DMS 273 (cell line): ENCODE measurements around the gene ST7.
"Not testable (repeated sequence)": the region's sequence is repeated elsewhere in the genome, so short reads cannot be mapped to it uniquely, and the experiment has no call there.

ENCODE experiments used
- DNase-seq: peaks from one replicate; lab custom pipeline; 2025; ENCODE audit not compliant: unreplicated experiment; lab: John Stamatoyannopoulos, UW

ST7 gene

GRCh38 chr7:117090791-117091190 lies 137.5 kb downstream of the ST7 start:
- peak; percentile 82 for DNase-seq

DNA sequence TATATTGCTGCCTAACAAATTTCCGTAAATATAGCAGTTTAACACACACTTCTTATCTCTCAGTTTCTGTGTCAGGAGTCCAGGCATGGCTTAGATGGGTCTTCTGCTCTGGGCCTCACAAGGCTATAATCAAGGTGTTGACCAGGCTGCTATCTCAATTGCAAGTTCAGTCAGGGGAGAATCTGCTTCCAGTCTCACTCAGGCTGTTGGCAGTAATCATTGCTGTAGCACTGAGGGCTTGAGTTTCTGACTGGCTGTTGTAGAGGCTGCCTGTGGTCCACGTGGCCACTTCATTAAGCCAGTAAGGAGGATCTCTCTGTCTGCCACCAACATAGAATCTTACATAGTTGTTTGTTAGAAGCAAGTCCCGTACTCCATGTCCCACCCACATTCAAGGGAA lies 138.4 kb downstream of the ST7 start:
- peak; percentile 57 for DNase-seq

GRCh38 chr7:117092785-117093184 lies 139.5 kb downstream of the ST7 start:
- DNase-seq = peak; percentile 83

DNA sequence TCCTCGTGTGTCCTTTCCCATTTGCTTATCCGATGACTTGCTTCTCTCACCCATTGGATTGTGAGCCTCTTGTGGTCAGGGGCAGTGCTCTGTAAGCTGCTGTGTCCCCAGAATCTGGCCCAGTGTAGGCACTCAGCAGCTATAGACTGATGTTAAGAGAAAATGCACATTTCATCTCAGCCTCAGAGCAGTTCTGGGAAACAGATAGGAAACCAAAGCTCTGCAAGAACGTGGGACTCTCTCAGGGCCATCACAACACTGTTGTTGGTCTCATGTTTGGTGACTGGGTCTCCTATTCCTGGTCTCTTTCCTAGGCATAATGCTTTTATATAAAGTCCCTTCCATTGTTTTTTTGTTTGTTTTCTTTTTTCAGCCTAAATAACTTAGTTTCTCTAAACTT lies 141.2 kb downstream of the ST7 start:
- DNase-seq = no peak

DNA sequence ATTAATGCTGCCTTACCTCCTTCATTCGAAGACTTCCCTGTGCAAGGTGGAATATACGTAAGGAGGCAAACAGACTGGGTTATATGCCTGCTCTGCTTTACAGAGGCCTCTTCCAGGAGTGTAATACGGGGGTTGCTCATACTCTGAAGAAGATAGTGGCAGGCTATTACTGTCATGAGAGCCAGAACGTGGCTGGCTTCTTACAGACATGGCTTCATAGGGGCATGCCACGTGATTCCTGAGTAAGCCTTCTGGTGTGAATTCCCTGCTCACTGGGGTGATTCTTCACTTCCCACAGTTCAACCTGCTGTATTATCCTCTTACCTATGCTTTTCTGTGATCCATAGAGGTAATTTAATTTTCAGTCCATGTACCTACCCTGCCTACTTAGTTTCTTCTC lies 141.8 kb downstream of the ST7 start:
- no peak for DNase-seq

- DNase-seq = no peak
Observed at GRCh38 chr7:117096330-117096729, 143.0 kb downstream of the ST7 start.

GRCh38 chr7:117096942-117097341 lies 143.6 kb downstream of the ST7 start:
- DNase-seq = no peak

DNA sequence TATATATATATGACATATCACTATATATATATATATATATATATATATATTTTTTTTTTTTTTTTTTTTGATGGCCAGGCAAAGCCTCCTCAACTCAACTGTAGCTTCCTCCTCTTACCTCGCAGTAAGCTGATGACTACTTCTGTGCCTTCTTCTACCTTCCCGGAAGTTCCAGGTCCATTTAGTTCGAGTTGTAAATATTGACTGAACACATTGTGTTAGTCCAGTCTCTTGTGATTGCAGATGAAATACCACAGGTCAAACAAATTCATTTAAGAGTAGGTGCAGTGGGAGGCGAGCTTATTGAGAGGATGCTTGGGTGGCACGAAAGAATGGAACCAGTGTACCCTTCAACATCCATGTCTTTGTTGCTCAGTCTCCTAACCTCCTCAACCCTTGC lies 144.6 kb downstream of the ST7 start:
- no peak for DNase-seq

- DNase-seq = no peak
Observed at GRCh38 chr7:117098457-117098856, 145.2 kb downstream of the ST7 start.

DNA sequence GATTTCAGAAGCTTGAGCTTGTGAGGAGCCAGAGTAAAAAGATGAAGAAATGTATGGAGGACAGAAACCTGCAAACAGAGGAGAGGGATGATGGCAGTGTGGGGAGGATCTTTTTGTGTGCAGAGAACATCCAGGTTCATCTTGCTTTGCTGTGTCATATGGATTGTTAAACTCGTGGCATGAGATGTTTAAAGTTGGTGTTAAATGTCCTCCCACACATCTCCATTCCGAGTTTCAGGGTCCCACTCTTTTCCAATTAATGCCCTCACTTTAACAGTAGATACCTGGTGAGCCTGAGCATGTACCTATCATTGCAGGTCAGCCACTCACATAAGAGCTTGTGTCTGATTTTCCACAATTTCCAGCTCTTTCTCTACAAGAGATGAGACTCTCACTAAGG lies 147.7 kb downstream of the ST7 start:
- no peak for DNase-seq

GRCh38 chr7:117110480-117111315 lies 157.4 kb downstream of the ST7 start:
- DNase-seq = peak; percentile 50

GRCh38 chr7:117111535-117111934 lies 158.2 kb downstream of the ST7 start:
- peak; percentile 73 for DNase-seq

- peak; percentile 57 for DNase-seq
Observed at GRCh38 chr7:117112640-117113039, 159.3 kb downstream of the ST7 start.

DNA sequence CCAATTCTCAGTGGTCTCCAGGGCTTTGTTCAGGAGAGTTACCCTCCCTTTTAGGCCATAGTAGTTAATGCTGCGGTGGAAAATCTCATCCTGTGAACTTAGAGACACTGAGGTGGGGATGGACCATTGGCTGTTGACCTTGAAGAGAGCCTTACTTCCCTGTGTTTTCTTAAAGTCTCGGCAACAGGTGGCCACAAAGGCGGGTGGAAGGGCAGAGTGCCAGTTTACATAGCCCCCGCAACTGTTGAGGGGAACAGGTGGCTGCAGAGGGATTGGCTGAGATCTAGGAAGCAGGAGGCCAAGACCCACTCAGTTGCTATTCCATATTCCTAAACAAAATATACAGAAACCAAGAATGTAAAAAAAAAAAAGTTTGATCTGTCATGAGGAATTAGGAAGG lies 160.6 kb downstream of the ST7 start:
- peak; percentile 95 for DNase-seq

GRCh38 chr7:117114272-117114671 lies 161.0 kb downstream of the ST7 start:
- peak; percentile 78 for DNase-seq

GRCh38 chr7:117116211-117116610 lies 162.9 kb downstream of the ST7 start:
- DNase-seq = peak; percentile 75

GRCh38 chr7:117117172-117117571 lies 163.9 kb downstream of the ST7 start:
- no peak for DNase-seq

DNA sequence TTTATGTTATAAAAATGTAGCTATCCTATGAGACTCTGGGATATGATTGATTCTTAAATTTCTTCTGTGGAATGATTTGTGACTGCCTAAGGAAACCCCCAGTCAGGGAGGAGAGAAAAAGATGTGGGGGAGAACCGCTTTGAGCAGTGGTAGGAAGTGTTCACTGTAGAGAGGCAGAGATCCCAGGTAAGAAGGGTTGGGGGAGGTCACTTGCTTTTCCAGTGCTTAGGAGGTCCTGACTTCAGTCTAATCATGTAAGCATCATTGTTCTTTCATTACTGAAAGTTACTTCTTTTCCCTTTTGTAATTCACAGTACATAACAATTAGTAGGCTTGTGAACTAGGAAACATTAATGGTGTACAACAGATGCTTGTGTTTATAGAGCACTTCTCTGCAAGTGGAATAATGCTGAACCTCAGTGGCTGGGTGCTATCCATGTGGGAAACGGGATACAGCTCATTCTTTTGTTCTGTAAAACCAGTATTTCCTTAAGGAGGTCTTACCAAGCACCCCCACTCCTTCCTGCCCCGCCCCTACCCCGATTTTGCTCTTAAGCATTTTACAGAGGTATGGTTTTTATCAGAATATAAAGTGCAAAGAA lies 165.4 kb downstream of the ST7 start:
- DNase-seq = peak; percentile 78

GRCh38 chr7:117119192-117119924 lies 166.1 kb downstream of the ST7 start:
- DNase-seq = peak; percentile 97

DNA sequence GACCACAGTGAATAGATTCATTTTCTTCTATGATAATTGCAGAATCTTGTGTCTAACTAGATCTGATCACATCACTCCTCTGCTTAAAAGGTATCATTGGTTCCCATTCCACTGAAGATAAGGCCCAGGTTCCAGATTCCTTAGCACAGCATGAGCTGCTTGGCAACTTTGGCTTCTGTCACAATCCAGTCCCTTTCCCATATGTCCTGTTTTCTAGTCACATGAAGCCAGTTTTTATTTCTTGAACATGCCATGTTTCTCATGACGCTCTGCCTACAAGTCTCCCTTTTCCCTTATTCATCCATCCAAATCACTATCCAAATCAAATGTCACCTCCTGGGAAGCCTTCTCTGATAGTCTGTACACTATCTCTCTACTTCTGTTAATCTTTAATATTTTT lies 167.0 kb downstream of the ST7 start:
- not testable (repeated sequence) for DNase-seq

DNA sequence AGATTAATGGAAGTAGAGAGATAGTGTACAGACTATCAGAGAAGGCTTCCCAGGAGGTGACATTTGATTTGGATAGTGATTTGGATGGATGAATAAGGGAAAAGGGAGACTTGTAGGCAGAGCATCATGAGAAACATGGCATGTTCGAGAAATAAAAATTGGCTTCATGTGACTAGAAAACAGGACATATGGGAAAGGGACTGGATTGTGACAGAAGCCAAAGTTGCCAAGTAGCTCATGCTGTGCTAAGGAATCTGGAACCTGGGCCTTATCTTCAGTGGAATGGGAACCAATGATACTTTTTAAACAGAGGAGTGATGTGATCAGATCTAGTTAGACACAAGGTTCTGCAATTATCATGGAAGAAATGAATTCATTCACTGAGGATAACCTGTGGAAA lies 168.7 kb downstream of the ST7 start:
- not testable (repeated sequence) for DNase-seq

DNA sequence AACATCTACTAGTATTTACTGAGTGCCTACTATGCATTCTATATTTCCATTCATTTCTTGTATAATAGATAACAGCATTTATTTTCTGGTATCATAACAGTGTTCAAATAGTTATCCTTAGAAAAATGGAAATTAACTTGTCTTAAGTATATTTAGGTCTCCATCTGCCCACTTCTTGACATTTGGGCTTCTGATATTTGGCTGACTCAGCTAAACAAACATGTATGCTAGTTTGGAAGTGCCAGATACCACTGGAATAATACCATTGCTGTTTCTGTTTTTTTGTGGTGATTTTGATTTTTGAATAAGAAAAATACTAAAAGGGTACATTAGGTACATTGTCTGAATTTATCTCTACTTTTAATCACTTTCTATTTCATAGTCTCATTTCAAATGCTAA lies 169.2 kb downstream of the ST7 start:
- peak; percentile 35 for DNase-seq
